HepG2 (cell line): ENCODE data around the gene VAMP2. TPM values are rescaled to one million over a fixed set of nuclear protein-coding genes. Genes with fewer than 3 reads are reported as not detected.

ENCODE experiments used
- CCDC6 ChIP-seq: sonication (generic); formaldehyde crosslinking; IDR thresholded peaks from 2 replicates; pipeline ENCODE4 v1.8.1; 2022; ENCODE audit warnings: mild to moderate bottlenecking, missing genetic modification reagents, moderate library complexity
- CENPX ChIP-seq: sonication (generic); formaldehyde crosslinking; IDR thresholded peaks from 2 replicates; pipeline ENCODE4 v1.9.0; 2021; ENCODE audit warnings: mild to moderate bottlenecking, missing genetic modification reagents, moderate library complexity
- ELF1 ChIP-seq: sonication (generic); formaldehyde crosslinking; IDR thresholded peaks from 2 replicates; pipeline ENCODE4 v1.4.0; 2020; ENCODE audit warnings: missing genetic modification reagents
- HDAC6 ChIP-seq: fragments of 200-600 bp; sonication (generic); IDR thresholded peaks from 2 replicates; pipeline ENCODE4 v1.7.0; 2017; ENCODE audit warnings: mild to moderate bottlenecking, antibody characterized with exemption, low read length, low read depth
- NFE2 ChIP-seq: sonication (generic); formaldehyde crosslinking; IDR thresholded peaks from 2 replicates; pipeline ENCODE4 v1.4.0; 2020; ENCODE audit warnings: missing genetic modification reagents
- NR2F6 ChIP-seq, 2 experiments: IDR thresholded peaks; 2 replicates each; pipeline ENCODE4 v1.6.1; 2016; ENCODE audit warnings: antibody characterized with exemption in 1 of 2, mild to moderate bottlenecking in 1 of 2
- PAXIP1 ChIP-seq: sonication (generic); formaldehyde crosslinking; conservative IDR thresholded peaks from 2 replicates; pipeline ENCODE4 v1.4.0; 2020; ENCODE audit warnings: mild to moderate bottlenecking, missing genetic modification reagents, moderate library complexity
- STAT5B ChIP-seq: sonication (generic); formaldehyde crosslinking; IDR thresholded peaks from 2 replicates; pipeline ENCODE4 v1.4.0; 2020; ENCODE audit warnings: missing genetic modification reagents
- ZC3H4 ChIP-seq: sonication (generic); formaldehyde crosslinking; IDR thresholded peaks from 2 replicates; pipeline ENCODE4 v1.4.0; 2020; ENCODE audit warnings: missing genetic modification reagents, borderline replicate concordance
- ZMYM2 ChIP-seq: sonication (generic); formaldehyde crosslinking; IDR thresholded peaks from 2 replicates; pipeline ENCODE4 v1.8.0; 2022; ENCODE audit warnings: mild to moderate bottlenecking, missing genetic modification reagents
- ZNF10 ChIP-seq: sonication (generic); formaldehyde crosslinking; IDR thresholded peaks from 2 replicates; pipeline ENCODE4 v1.4.0; 2020; ENCODE audit warnings: mild to moderate bottlenecking, low read depth, missing genetic modification reagents, borderline replicate concordance
- ZNF235 ChIP-seq: sonication (generic); formaldehyde crosslinking; IDR thresholded peaks from 2 replicates; pipeline ENCODE4 v1.8.1; 2023; ENCODE audit warnings: mild to moderate bottlenecking, missing genetic modification reagents, borderline replicate concordance
- ZNF580 ChIP-seq: IDR thresholded peaks from 2 replicates; pipeline ENCODE4 v1.6.1; 2016; ENCODE audit warnings: low read depth, borderline replicate concordance
- ZNF687 ChIP-seq: sonication (generic); formaldehyde crosslinking; IDR thresholded peaks from 2 replicates; pipeline ENCODE4 v1.5.1; 2020; ENCODE audit warnings: mild to moderate bottlenecking, missing genetic modification reagents, moderate library complexity
- ZNF746 ChIP-seq: sonication (generic); formaldehyde crosslinking; IDR thresholded peaks from 2 replicates; pipeline ENCODE4 v1.8.0; 2022; ENCODE audit warnings: mild to moderate bottlenecking, missing genetic modification reagents
- polyA plus RNA-seq, 8 experiments: library from polyadenylated mRNA; depleted of rRNA in 3 of 8; stranded (reverse) in 7 of 8; unstranded in 1 of 8; fragments of >200 nt; fragmentation: Illumina TruSeq in 4 of 8; extraction: Trizol in 4 of 8; gene quantifications; 2 replicates each; pipeline versions ENCODE4 v1.2.1 to v1.2.3, GENCODE V29; 2011 to 2016; ENCODE audit warnings: low read depth in 4 of 8, missing spikeins in 1 of 8, mixed read lengths in 1 of 8; ENCODE audit not compliant: insufficient read depth in 1 of 8
- total RNA-seq, 5 experiments: library from RNA; depleted of rRNA; stranded (reverse); fragments of >200 nt; fragmentation: Illumina TruSeq; extraction: Trizol; gene quantifications; 2 replicates each; pipeline ENCODE4 v1.2.3, GENCODE V29; 2016; ENCODE audit warnings: low read depth in 1 of 5
- TF ChIP-seq, protein P1 (sequence below): sonication (generic); formaldehyde crosslinking; conservative IDR thresholded peaks from 2 replicates; pipeline ENCODE4 v1.8.0; 2022; ENCODE audit warnings: missing genetic modification reagents
- TF ChIP-seq, protein P2 (sequence below): sonication (generic); formaldehyde crosslinking; IDR thresholded peaks from 2 replicates; pipeline ENCODE4 v1.4.0; 2020; ENCODE audit warnings: missing genetic modification reagents, mild to moderate bottlenecking, borderline replicate concordance

Gene VAMP2
- total and polyA plus RNA-seq, 2 of the 13 experiments (the other 11 are each of a cell fraction or from before 2014, with no cell fraction given), result 3.9 to 17.2 TPM

DNA sequence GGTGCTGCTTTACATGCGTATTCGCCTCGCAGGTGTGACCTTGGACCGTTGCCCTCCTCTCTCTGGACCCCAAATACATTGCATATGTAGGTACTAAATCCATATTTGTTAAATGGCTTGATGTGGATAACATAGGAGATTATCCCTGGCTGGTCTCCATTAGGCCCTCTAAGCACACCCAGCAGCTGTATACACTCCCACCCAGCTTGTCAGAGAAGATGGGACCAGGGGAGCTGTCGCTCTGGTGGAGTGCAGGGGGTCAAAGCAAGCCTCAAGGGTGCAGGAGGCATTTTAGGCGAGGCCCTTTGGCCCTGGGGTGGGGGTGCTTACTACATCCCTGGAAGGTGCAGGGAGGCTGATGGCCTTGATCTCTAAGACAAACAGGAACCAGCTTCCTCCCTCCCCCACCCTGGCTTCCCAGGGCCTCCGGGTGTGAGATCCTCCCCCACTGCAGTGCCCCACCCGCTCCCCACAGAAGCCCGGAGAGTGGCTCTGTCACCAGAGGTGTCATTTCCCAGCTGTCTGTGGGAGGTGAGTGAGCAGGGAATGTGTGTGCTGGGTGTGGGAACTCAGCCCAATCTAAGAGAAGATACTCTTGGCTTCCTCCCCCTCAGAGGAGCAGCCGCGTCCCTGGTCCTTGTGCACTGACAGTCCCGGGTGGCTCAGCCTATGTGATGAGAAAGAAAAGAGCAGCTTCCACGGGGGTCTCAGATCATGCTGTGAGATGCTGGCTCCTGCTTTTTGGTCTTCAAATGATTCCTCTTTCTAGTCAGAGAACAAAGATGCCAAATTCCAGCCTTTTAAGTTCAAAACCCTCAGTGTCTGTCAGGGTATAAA lies 1.4 kb upstream of the VAMP2 start (continued):
- TF ChIP-seq, protein P1, sequence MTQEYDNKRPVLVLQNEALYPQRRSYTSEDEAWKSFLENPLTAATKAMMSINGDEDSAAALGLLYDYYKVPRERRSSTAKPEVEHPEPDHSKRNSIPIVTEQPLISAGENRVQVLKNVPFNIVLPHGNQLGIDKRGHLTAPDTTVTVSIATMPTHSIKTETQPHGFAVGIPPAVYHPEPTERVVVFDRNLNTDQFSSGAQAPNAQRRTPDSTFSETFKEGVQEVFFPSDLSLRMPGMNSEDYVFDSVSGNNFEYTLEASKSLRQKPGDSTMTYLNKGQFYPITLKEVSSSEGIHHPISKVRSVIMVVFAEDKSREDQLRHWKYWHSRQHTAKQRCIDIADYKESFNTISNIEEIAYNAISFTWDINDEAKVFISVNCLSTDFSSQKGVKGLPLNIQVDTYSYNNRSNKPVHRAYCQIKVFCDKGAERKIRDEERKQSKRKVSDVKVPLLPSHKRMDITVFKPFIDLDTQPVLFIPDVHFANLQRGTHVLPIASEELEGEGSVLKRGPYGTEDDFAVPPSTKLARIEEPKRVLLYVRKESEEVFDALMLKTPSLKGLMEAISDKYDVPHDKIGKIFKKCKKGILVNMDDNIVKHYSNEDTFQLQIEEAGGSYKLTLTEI, result no peak
- TF ChIP-seq CCDC6 (CRISPR knock-in tag) (peak; percentile 52; the same call in 1 of the 2 replicates), PAXIP1 (CRISPR knock-in tag) (peak; percentile 90), ELF1 (CRISPR knock-in tag) (0 out of 2 replicates have a peak, but pooled peaks have one; percentile 25), NFE2 (CRISPR knock-in tag) (no peak), ZNF687 (CRISPR knock-in tag) (peak; percentile 41; the same call in 1 of the 2 replicates), ZNF235 (CRISPR knock-in tag) (no peak), ZNF10 (CRISPR knock-in tag) (no peak), ZC3H4 (CRISPR knock-in tag) (no peak), NR2F6 (IDR thresholded peaks at IDR 0.05) (peak; percentile 42), NR2F6 (CRISPR knock-in tag; IDR thresholded peaks at IDR 0.05) (peak; percentile 62), CENPX (CRISPR knock-in tag) (no peak), ZNF580 (CRISPR knock-in tag) (no peak), ZMYM2 (CRISPR knock-in tag) (0 out of 2 replicates have a peak, but pooled peaks have one; percentile 17), HDAC6 (no peak), ZNF746 (CRISPR knock-in tag) (no peak), STAT5B (CRISPR knock-in tag) (no peak)
- TF ChIP-seq, protein P2, sequence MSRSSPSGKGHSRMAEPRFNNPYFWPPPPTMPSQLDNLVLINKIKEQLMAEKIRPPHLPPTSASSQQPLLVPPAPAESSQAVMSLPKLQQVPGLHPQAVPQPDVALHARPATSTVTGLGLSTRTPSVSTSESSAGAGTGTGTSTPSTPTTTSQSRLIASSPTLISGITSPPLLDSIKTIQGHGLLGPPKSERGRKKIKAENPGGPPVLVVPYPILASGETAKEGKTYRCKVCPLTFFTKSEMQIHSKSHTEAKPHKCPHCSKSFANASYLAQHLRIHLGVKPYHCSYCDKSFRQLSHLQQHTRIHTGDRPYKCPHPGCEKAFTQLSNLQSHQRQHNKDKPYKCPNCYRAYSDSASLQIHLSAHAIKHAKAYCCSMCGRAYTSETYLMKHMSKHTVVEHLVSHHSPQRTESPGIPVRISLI, result peak; percentile 59; the same call in 1 of the 2 replicates
